Tibial artery (tissue), 4 donors: Measurements from ENCODE around the gene MRC2.

Experiments used
- DNase-seq, 2 donors: peaks; one replicate each; pipeline ENCODE4 v3.0.0-alpha.2; 2019
- H3K27ac ChIP-seq, 2 donors: fragments of 200-600 bp; sonication (generic) in 1 of 2; 1 replicate in 1 of 2; 2 replicates in 1 of 2; pipeline ENCODE4 v1.5.1; 2018 to 2019; ENCODE audit warnings: mild to moderate bottlenecking in 1 of 2
- H3K27me3 ChIP-seq, 2 donors: fragments of 200-600 bp; sonication (generic) in 1 of 2; one replicate each; pipeline versions ENCODE4 v1.5.1 to v1.6.0; 2016 to 2019
- H3K36me3 ChIP-seq, 3 donors: fragments of 200-600 bp; sonication (generic) in 2 of 3; one replicate each; pipeline ENCODE4 v1.5.1; 2016 to 2019; ENCODE audit warnings: mild to moderate bottlenecking in 2 of 3
- H3K4me1 ChIP-seq, 4 donors: fragments of 200-600 bp; sonication (generic) in 2 of 4; 1 replicate in 3 of 4; 2 replicates in 1 of 4; pipeline ENCODE4 v1.5.1; 2016 to 2019
- H3K4me3 ChIP-seq, 2 donors: fragments of 200-600 bp; sonication (generic) in 1 of 2; 1 replicate in 1 of 2; 2 replicates in 1 of 2; pipeline ENCODE4 v1.5.1; 2018 to 2019; ENCODE audit warnings: mild to moderate bottlenecking in 2 of 2
- H3K9me3 ChIP-seq, 3 donors: fragments of 200-600 bp; sonication (generic) in 1 of 3; one replicate each; pipeline ENCODE4 v1.5.1; 2016 to 2019
- intact Hi-C: fragments of 100-400 bp; cut with DNase I; formaldehyde crosslinking; loops from one replicate; pipeline ENCODE4 v1.15.0; 2023; ENCODE audit warnings: low total_unique reads
- TF ChIP-seq, protein P1 (sequence below), 2 experiments: fragments of 200-600 bp in 1 of 2; fragments of 450-650 bp in 1 of 2; IDR thresholded peaks; one replicate each; pipeline ENCODE4 v1.5.1; 2017 to 2019; ENCODE audit warnings: antibody characterized with exemption in 2 of 2, mild to moderate bottlenecking in 1 of 2, moderate library complexity in 1 of 2

Gene MRC2

DNA sequence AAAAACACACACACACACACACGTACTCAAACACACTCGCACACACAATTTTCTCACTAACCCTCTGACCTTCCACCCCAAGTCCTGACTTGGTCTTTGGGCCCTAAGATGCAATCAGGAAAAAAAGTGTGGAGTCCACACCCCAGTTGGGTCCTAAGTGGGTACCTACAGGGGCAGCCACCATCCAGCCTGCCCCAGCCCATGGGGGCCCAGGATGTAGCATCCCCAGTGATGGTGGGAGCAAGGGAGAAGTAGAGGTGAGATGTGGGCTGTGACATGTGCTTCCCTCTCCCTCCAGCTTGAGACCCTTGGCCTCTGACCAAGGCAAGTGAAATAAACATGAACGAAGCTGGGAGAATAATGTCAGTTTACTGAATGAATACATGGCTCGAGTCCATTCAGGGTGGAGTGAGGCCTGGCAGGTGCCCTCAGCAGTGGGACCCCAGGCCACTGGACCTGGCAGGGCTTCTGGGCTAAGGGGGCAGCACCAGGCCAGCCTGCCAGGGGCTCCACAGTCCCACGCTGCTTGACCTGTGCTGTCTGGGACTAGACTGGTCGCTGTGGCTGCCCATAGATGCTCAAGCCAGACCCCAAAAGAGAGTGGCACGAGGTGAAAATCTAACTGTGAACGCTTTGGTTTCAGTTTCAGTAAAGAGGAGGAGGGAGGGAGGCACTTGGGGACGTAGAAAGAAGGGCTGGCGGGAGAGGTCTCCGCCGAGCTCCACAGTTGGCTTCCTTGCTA, 73.7 kb downstream of the MRC2 start:
- H3K27ac ChIP-seq = no peak overlapping the region
- H3K36me3 ChIP-seq = no peaks in the 10 kb centered on the region
- peaks cover 0 to 30% of the 10 kb centered on the region in 2 donors for H3K27me3 ChIP-seq
- peaks cover 0 to 38% (median 21%) of the 10 kb centered on the region in 4 donors for H3K4me1 ChIP-seq
- H3K4me3 ChIP-seq = no peak overlapping the region
- intact Hi-C loops = loop anchor here (5.0 kb wide), 1 partner anchor 266 kb away; the partner anchor contains the start of gene TANC2
- H3K9me3 ChIP-seq = no peaks in the 10 kb centered on the region
- DNase-seq = peak in 1 of 2 donors; percentile 40
- TF ChIP-seq, protein P1, sequence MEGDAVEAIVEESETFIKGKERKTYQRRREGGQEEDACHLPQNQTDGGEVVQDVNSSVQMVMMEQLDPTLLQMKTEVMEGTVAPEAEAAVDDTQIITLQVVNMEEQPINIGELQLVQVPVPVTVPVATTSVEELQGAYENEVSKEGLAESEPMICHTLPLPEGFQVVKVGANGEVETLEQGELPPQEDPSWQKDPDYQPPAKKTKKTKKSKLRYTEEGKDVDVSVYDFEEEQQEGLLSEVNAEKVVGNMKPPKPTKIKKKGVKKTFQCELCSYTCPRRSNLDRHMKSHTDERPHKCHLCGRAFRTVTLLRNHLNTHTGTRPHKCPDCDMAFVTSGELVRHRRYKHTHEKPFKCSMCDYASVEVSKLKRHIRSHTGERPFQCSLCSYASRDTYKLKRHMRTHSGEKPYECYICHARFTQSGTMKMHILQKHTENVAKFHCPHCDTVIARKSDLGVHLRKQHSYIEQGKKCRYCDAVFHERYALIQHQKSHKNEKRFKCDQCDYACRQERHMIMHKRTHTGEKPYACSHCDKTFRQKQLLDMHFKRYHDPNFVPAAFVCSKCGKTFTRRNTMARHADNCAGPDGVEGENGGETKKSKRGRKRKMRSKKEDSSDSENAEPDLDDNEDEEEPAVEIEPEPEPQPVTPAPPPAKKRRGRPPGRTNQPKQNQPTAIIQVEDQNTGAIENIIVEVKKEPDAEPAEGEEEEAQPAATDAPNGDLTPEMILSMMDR (IDR thresholded peaks at IDR 0.05) = no peak

DNA sequence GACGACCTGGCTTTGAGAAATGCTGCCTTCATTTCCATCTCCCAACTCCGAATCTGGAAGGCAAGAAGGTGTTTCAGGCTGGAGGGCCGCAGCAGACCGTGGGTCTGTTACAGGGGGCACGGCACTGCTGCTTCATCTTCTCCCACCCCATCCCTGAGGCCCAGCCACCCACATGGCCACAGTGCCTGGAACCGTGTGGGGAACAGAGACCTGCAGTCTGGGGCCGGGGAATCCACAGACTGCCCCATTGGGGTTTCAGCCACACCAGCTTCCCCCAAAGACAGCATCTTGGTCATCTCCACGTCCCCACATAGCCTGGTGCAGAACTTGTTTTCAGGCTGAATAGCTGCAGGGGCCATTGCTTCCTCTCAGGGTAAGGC, 74.2 kb downstream of the MRC2 start:
- Histone ChIP-seq H3K4me1 (peaks cover 0 to 35% (median 19%) of the 10 kb centered on the region in 4 donors), H3K4me3 (no peak overlapping the region), H3K27me3 (peaks cover 0 to 33% of the 10 kb centered on the region in 2 donors), H3K36me3 (no peaks in the 10 kb centered on the region), H3K9me3 (no peaks in the 10 kb centered on the region), H3K27ac (no peak overlapping the region)
- intact Hi-C loops = loop anchor here (5.0 kb wide), 1 partner anchor 266 kb away; the partner anchor contains the start of gene TANC2
- TF ChIP-seq, protein P1 (IDR thresholded peaks at IDR 0.05) = no peak
- peak in 1 of 2 donors; percentile 41 for DNase-seq

DNA sequence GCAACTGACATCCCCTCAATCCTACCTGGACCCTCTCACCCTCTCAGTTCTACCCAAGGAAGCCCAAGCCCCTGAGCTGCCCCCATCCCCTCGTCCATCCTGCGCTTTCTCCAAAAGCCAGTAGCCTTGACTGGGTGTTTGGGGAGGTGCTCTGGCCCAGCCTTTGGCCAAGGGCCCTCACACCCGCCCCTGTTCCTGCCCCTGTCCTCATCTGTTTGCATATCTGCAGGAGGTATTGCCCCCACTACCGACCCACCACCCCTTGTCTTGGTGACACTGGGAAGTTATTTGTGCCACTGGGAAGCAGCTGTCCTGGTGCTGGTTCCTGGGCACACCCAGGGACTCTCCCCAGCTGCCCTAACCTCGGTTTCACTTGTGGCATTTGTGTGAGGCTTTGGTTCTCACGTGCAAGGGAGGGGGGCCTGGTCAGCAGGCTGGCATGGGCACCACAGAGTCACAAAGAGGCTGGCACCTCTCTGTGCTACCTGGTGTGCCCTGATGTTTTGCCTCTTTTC, 75.3 kb downstream of the MRC2 start:
- intact Hi-C loops = loop anchor here (5.0 kb wide), 1 partner anchor 264 kb away; the partner anchor contains the start of gene TANC2
- TF ChIP-seq, protein P1 (IDR thresholded peaks at IDR 0.05) = no peak
- peaks cover 0 to 29% (median 11%) of the 10 kb centered on the region in 4 donors for H3K4me1 ChIP-seq
- H3K36me3 ChIP-seq = no peaks in the 10 kb centered on the region
- no peak overlapping the region for H3K27ac ChIP-seq
- no peak overlapping the region for H3K4me3 ChIP-seq
- peak in 1 of 2 donors; percentile 61 for DNase-seq
- no peaks in the 10 kb centered on the region for H3K9me3 ChIP-seq
- H3K27me3 ChIP-seq = peaks cover 0 to 34% of the 10 kb centered on the region in 2 donors

DNA sequence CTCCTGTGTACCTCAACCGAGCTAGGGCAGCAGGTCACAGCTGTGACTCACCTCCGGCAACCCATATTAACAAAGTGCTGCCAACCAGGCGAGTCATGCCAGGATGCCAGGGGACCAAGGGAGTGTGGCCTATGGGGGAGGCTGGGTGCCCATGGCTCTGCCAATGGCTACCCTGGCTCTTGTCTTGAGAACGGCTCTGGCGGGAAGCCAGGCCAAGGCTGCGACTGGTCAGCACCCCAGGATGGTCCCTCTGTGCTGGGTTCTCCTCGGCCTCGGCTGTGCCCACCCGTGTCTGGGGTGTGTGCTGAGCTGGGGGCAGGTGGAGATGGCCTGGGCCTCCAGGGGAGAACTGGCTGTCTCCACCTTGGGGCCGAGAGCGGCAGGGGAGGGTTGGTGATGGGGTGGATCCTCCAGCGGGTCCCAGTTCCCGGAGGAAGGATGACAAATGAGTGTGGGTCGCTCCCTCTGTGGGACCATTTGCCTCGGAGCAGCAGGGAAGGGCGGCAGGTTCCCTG, 75.8 kb downstream of the MRC2 start:
- H3K27me3 ChIP-seq = peaks cover 0 to 34% of the 10 kb centered on the region in 2 donors
- H3K9me3 ChIP-seq = no peaks in the 10 kb centered on the region
- H3K27ac ChIP-seq = no peak overlapping the region
- peaks cover 0 to 29% (median 11%) of the 10 kb centered on the region in 4 donors for H3K4me1 ChIP-seq
- H3K36me3 ChIP-seq = no peaks in the 10 kb centered on the region
- TF ChIP-seq, protein P1 (IDR thresholded peaks at IDR 0.05) = no peak
- DNase-seq = peak; percentile 49 to 69
- intact Hi-C loops = loop anchor here (5.0 kb wide), 1 partner anchor 264 kb away; the partner anchor contains the start of gene TANC2
- H3K4me3 ChIP-seq = peak overlapping the region; percentile 54 to 60

DNA sequence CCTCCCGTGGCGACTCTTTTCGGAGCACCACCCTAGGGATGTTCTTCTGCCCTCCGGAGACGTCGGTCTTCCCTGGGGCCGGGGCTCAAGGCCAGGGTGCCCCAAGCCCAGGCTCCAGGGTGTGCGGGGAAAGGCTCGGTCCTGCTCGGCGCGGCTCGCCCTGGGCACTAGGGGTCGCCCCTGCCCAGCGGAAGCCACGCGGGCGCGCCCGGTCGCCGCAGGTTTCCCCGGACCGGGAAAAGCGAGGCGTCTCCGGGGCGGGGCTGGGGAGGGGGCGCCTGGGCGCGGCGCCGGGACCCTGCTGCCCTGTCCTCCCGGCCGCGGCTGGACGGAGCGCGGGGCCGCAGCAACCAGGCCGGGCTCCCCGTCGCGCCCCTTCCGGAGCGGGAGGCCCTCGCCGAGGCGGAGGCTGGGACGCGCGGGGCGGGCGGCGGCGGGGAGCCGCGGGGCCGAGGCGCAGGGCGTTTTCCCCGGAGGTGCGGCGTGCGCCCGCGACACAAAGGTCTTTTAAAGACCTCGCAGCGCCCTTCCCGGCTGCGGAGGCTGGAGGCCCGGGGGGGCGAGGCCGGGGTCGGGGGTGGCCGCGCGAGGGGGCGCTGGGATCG, 76.4 kb downstream of the MRC2 start:
- TF ChIP-seq, protein P1 (IDR thresholded peaks at IDR 0.05) = peak; percentile 75 to 82
- Histone ChIP-seq H3K27me3 (peaks cover 0 to 34% of the 10 kb centered on the region in 2 donors), H3K36me3 (no peaks in the 10 kb centered on the region), H3K4me3 (peak overlapping the region; percentile 54 to 60), H3K9me3 (peaks cover 0 to 4% (median 0%) of the 10 kb centered on the region in 3 donors), H3K4me1 (peaks cover 0 to 29% (median 11%) of the 10 kb centered on the region in 4 donors), H3K27ac (peak overlapping the region in 1 of 2 donors; percentile 39)
- peak; percentile 58 to 79 for DNase-seq
- intact Hi-C loops = loop anchor here (2.0 to 5.0 kb wide), 2 partner anchors 263 to 703 kb away; partner anchors contain the start of gene TANC2
